Smooth muscle cell (in vitro differentiated cells): ENCODE results near the gene SPTLC3. TPM values are rescaled to one million over a fixed set of nuclear protein-coding genes. Genes with fewer than 3 reads are reported as not detected.

Source experiments
- DNase-seq: peaks from one replicate; lab custom pipeline; 2025; ENCODE audit not compliant: unreplicated experiment; lab: John Stamatoyannopoulos, UW
- H2AFZ ChIP-seq: fragments of 200-600 bp; sonication (generic); 2 replicates; pipeline ENCODE4 v1.6.0; 2016; ENCODE audit warnings: antibody characterized with exemption, low read depth, mild to moderate bottlenecking
- H3F3A ChIP-seq: fragments of 200-600 bp; sonication (generic); 2 replicates; pipeline ENCODE4 v1.6.0; 2017; ENCODE audit warnings: antibody characterized with exemption, low read depth
- H3K27ac ChIP-seq: fragments of 200-600 bp; sonication (generic); 2 replicates; pipeline ENCODE4 v1.5.1; 2016; ENCODE audit warnings: low read depth, mild to moderate bottlenecking
- H3K27me3 ChIP-seq: fragments of 200-600 bp; sonication (generic); 2 replicates; pipeline ENCODE4 v1.6.1; 2016; ENCODE audit warnings: low read depth, mild to moderate bottlenecking
- H3K36me3 ChIP-seq: fragments of 200-600 bp; sonication (generic); 2 replicates; pipeline ENCODE4 v1.5.1; 2016; ENCODE audit warnings: low read depth
- H3K4me1 ChIP-seq: fragments of 200-600 bp; sonication (generic); 2 replicates; pipeline ENCODE4 v1.5.1; 2016; ENCODE audit warnings: low read depth
- H3K4me2 ChIP-seq: fragments of 200-600 bp; sonication (generic); 2 replicates; pipeline ENCODE4 v1.6.0; 2016; ENCODE audit warnings: mild to moderate bottlenecking
- H3K4me3 ChIP-seq: fragments of 200-600 bp; sonication (generic); 2 replicates; pipeline ENCODE4 v1.5.1; 2016; ENCODE audit warnings: mild to moderate bottlenecking
- H3K79me2 ChIP-seq: fragments of 200-600 bp; sonication (generic); 2 replicates; pipeline ENCODE4 v1.6.0; 2016; ENCODE audit warnings: low read depth, mild to moderate bottlenecking
- H3K9ac ChIP-seq: fragments of 200-600 bp; sonication (generic); 2 replicates; pipeline ENCODE4 v1.6.0; 2016; ENCODE audit warnings: low read depth
- H3K9me3 ChIP-seq: fragments of 200-600 bp; sonication (generic); replicated peaks from 2 replicates; pipeline ENCODE4 v1.5.1; 2016; ENCODE audit warnings: low read depth
- H4K20me1 ChIP-seq: fragments of 200-600 bp; sonication (generic); 2 replicates; pipeline ENCODE4 v1.6.0; 2016; ENCODE audit warnings: low read depth
- WGBS: methylation state at CpG from one replicate; pipeline ENCODE4 v1.1.7; 2016; ENCODE audit warnings: low lambda C conversion rate; 5-methylcytosine and 5-hydroxymethylcytosine counted together
- polyA plus RNA-seq: library from polyadenylated mRNA; unstranded; fragments of >200 nt; fragmentation: Nextera tagmentation; extraction: Ambion mirVana; gene quantifications from 2 replicates; pipeline ENCODE4 v1.2.1, GENCODE V29; 2016
- total RNA-seq: library from RNA; depleted of rRNA; stranded (reverse); fragments of >200 nt; gene quantifications from 2 replicates; pipeline ENCODE4 v1.2.3, GENCODE V29; 2014
- TF ChIP-seq, protein P1 (sequence below): fragments of 200-600 bp; sonication (generic); IDR thresholded peaks from 2 replicates; pipeline ENCODE4 v1.5.1; 2017; ENCODE audit warnings: borderline replicate concordance, mild to moderate bottlenecking, antibody characterized with exemption; ENCODE audit not compliant: insufficient read depth, poor library complexity, severe bottlenecking

Gene SPTLC3
- total and polyA plus RNA-seq, 2 experiments from 2014 or later = 2.5 to 34.9 TPM

DNA sequence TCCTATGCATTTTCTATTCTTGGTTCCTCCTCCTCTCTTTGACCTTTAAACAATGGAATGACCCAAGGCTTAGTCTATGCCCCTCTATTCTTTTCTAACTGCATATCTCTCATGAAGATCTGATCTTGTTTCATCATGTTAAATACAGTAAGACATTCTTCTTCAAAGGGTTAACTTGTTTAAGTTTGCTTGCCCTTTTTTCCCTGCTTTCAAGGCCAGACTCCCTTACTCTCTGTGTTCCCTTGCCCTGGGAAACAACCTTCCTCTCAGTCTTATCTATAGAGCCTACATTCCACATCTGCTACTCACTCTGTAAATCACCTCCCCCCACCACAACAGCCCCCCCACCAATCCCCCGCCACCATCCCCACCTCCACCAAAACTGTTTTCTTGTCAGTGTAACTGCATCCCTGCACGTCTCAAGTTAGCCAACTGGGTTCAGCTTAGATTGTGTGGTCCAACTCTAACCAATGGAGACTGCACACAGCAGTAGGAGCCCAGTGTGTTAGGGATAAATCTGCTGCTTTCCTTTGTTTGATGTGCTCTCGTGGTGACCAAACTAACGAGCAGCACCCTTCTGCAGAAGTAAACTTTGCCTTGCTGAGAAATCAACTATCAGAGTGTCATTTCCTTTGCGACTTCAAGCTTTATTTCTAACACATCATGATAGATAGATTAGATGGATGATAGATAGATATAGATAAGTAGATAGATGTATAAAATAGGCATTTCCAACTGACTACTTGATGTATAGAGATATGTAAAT, 12.6 kb downstream of the SPTLC3 start:
- H3K4me3 ChIP-seq = no peak overlapping the region
- no peaks in the 10 kb centered on the region for H4K20me1 ChIP-seq
- no peaks in the 10 kb centered on the region for H3K27me3 ChIP-seq
- H2AFZ ChIP-seq = peak overlapping the region; percentile 21
- H3K9me3 ChIP-seq = no peaks in the 10 kb centered on the region
- TF ChIP-seq, protein P1, sequence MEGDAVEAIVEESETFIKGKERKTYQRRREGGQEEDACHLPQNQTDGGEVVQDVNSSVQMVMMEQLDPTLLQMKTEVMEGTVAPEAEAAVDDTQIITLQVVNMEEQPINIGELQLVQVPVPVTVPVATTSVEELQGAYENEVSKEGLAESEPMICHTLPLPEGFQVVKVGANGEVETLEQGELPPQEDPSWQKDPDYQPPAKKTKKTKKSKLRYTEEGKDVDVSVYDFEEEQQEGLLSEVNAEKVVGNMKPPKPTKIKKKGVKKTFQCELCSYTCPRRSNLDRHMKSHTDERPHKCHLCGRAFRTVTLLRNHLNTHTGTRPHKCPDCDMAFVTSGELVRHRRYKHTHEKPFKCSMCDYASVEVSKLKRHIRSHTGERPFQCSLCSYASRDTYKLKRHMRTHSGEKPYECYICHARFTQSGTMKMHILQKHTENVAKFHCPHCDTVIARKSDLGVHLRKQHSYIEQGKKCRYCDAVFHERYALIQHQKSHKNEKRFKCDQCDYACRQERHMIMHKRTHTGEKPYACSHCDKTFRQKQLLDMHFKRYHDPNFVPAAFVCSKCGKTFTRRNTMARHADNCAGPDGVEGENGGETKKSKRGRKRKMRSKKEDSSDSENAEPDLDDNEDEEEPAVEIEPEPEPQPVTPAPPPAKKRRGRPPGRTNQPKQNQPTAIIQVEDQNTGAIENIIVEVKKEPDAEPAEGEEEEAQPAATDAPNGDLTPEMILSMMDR = no peak
- peak overlapping the region; percentile 69 for H3K4me2 ChIP-seq
- no peak for DNase-seq
- 19% methylated on average over 5 of the region's 5 CpGs for WGBS
- H3K4me1 ChIP-seq = peaks cover 20% of the 10 kb centered on the region
- H3F3A ChIP-seq = peaks cover 20% of the 10 kb centered on the region
- no peaks in the 10 kb centered on the region for H3K36me3 ChIP-seq
- no peak overlapping the region for H3K9ac ChIP-seq
- no peaks in the 10 kb centered on the region for H3K79me2 ChIP-seq
- peak overlapping the region; percentile 89 for H3K27ac ChIP-seq

DNA sequence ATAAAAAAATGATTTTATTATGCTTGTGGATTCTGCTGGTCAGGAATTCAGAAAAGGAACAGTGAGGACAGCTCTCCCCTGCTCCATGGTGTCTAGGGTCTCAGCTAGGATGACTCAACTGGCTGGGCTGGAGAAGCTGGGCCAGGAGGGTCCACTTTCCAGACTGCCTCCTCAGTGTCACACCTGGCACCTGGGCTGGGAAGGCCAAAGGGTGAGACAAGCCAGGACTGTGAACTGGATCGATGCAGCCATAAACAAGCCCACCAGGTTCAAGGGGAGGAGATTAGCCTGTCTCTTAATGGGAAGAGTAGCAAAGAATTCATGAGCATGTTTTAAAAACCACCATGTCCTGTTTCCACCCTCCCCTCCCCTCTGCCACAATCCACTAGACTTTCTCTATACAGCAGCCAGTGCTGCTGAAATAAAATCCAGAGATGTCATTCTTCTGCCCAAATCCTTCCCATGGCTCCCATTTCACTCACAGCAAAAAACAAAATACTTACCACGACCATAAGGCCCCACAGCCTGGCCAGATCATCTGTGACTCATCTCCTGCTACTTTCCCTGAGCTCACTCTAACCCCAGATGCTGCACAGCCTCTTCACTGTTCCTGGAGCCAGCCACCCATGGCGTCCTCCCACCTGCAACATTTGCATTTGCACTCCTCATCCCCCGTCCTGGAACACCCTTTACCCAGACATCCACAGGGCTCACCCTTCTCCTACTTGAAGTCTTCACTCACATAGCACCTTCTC, 13.8 kb downstream of the SPTLC3 start:
- H3K9ac ChIP-seq = peak overlapping the region; percentile 27
- WGBS = 11% methylated on average over 4 of the region's 4 CpGs

DNA sequence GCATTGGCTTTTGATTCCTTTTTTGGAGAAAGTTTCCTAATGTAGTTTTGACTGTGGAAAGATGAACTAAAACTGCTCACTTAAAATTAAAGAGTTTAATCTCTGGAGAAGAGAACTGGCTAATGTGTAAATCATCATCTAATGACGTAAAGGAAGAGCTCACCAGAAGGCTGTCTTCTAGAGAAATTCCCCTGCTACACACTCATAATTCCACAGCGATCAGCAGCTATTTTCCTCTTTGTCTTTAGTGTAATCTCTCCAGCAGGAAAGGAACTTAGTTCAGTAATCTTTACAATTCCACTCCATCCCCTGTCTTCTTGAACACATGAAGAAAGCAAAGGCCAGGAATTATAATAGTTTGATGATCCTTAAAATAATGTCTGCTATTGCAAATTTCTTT, 15.8 kb downstream of the SPTLC3 start:
- H3K36me3 ChIP-seq = no peaks in the 10 kb centered on the region
- no peaks in the 10 kb centered on the region for H4K20me1 ChIP-seq
- no peak overlapping the region for H3K4me3 ChIP-seq
- H3K79me2 ChIP-seq = no peaks in the 10 kb centered on the region
- H3K4me2 ChIP-seq = peak overlapping the region; percentile 42
- H3K27ac ChIP-seq = peak overlapping the region; percentile 81
- peak overlapping the region; percentile 44 for H3K9ac ChIP-seq
- peaks cover 20% of the 10 kb centered on the region for H3K4me1 ChIP-seq
- TF ChIP-seq, protein P1 = no peak
- no peak overlapping the region for H2AFZ ChIP-seq
- peaks cover 20% of the 10 kb centered on the region for H3F3A ChIP-seq
- WGBS = 2% methylated on average over 2 of the region's 2 CpGs
- no peaks in the 10 kb centered on the region for H3K27me3 ChIP-seq
- no peak for DNase-seq
- H3K9me3 ChIP-seq = no peaks in the 10 kb centered on the region

More for the DNA sequence above, 13.8 kb downstream of the SPTLC3 start:
- peak overlapping the region; percentile 89 for H3K27ac ChIP-seq
- H3K27me3 ChIP-seq = no peaks in the 10 kb centered on the region
- H3K4me2 ChIP-seq = peak overlapping the region; percentile 69
- no peaks in the 10 kb centered on the region for H3K9me3 ChIP-seq
- peaks cover 20% of the 10 kb centered on the region for H3K4me1 ChIP-seq
- no peak overlapping the region for H2AFZ ChIP-seq
- no peaks in the 10 kb centered on the region for H4K20me1 ChIP-seq
- peaks cover 20% of the 10 kb centered on the region for H3F3A ChIP-seq
- TF ChIP-seq, protein P1 = no peak
- H3K4me3 ChIP-seq = no peak overlapping the region
- H3K79me2 ChIP-seq = no peaks in the 10 kb centered on the region
- H3K36me3 ChIP-seq = no peaks in the 10 kb centered on the region
- DNase-seq = no peak
